CD4-positive, alpha-beta T cell (primary cell): ENCODE measurements around the gene OR8B2. TPM values are rescaled to one million over a fixed set of nuclear protein-coding genes. Genes with fewer than 3 reads are reported as not detected.
A peak's percentile ranks its signal among the peaks of the same experiment; 100 is the strongest.

Experiments used
- ATAC-seq: fragments of 200-7000 bp; cut with Tn5 transposase; one replicate; pipeline ENCODE4 v1.10.0; 2022; ENCODE audit warnings: mild to moderate bottlenecking; ENCODE audit not compliant: poor library complexity
- CTCF ChIA-PET: fragments of 350-600 bp; sonication (Branson Sonifier 250); formaldehyde crosslinking; loops from one replicate; lab custom pipeline; 2021; ENCODE audit warnings: antibody characterized with exemption, inconsistent platforms; lab: Charles Lee
- POLR2A ChIA-PET: fragments of 350-600 bp; sonication (Branson Sonifier 250); formaldehyde crosslinking; loops from one replicate; lab custom pipeline; 2021; ENCODE audit warnings: antibody characterized with exemption, inconsistent platforms; lab: Charles Lee
- DNase-seq, 14 experiments: peaks; one replicate each; pipeline ENCODE4 v3.0.0-alpha.2; 2013 to 2020; ENCODE audit warnings: mixed read lengths in 2 of 14
- H3K27ac ChIP-seq, 2 donors: one replicate each; pipeline versions ENCODE4 v1.5.1 to v1.7.0; 2013; ENCODE audit warnings: low read length in 2 of 2, low read depth in 1 of 2, mild to moderate bottlenecking in 1 of 2
- H3K27me3 ChIP-seq, 2 experiments: 1 replicate in 1 of 2; 2 replicates in 1 of 2; pipeline versions ENCODE4 v1.6.1 to v1.7.0; 2013; ENCODE audit warnings: low read length in 2 of 2, control low read depth in 1 of 2, mild to moderate bottlenecking in 1 of 2, moderate library complexity in 1 of 2; ENCODE audit not compliant: insufficient read depth in 2 of 2, control insufficient read depth in 1 of 2
- H3K36me3 ChIP-seq: one replicate; pipeline ENCODE4 v1.6.1; 2013; ENCODE audit warnings: low read length, control low read depth; ENCODE audit not compliant: insufficient read depth
- H3K4me1 ChIP-seq: one replicate; pipeline ENCODE4 v1.6.1; 2013; ENCODE audit warnings: low read length, control low read depth; ENCODE audit not compliant: insufficient read depth
- H3K4me3 ChIP-seq: one replicate; pipeline ENCODE4 v1.5.1; 2013; ENCODE audit warnings: mild to moderate bottlenecking, low read length, moderate library complexity
- H3K9me3 ChIP-seq, 2 experiments: 1 replicate in 1 of 2; 2 replicates in 1 of 2; pipeline versions ENCODE4 v1.6.1 to v1.7.0; 2013; ENCODE audit warnings: low read length in 2 of 2, mild to moderate bottlenecking in 2 of 2, control low read depth in 1 of 2, moderate library complexity in 1 of 2; ENCODE audit not compliant: control insufficient read depth in 1 of 2, insufficient read depth in 1 of 2
- H3K27ac Mint-ChIP-seq: one replicate; pipeline ENCODE4 v1.8.0; 2020; ENCODE audit warnings: mixed read lengths
- H3K27me3 Mint-ChIP-seq: one replicate; pipeline ENCODE4 v1.8.0; 2021; ENCODE audit warnings: mixed read lengths
- H3K36me3 Mint-ChIP-seq: one replicate; pipeline ENCODE4 v1.8.0; 2021; ENCODE audit warnings: low read depth, mixed read lengths
- H3K4me1 Mint-ChIP-seq: one replicate; pipeline ENCODE4 v1.8.0; 2021; ENCODE audit warnings: low read depth, mixed read lengths
- H3K4me3 Mint-ChIP-seq: one replicate; pipeline ENCODE4 v1.8.0; 2020; ENCODE audit warnings: mild to moderate bottlenecking, mixed read lengths
- H3K9me3 Mint-ChIP-seq: one replicate; pipeline ENCODE4 v1.8.0; 2020; ENCODE audit warnings: mixed read lengths
- intact Hi-C, 2 experiments: fragments of 100-400 bp; cut with DNase I in 1 of 2; cut with micrococcal nuclease in 1 of 2; formaldehyde crosslinking; loops; one replicate each; pipeline versions ENCODE4 v1.15.1 to v1.9.0; 2023 to 2025; cut with DNase I, micrococcal nuclease
- total RNA-seq, 174 experiments: library from RNA in 2 of 174; stranded (reverse) in 2 of 174; gene quantifications; one replicate each; pipeline ENCODE4 v1.2.3 and lab custom pipeline; 2021 to 2026
- TF ChIP-seq, protein P1 (sequence below): fragments of 200-600 bp; IDR thresholded peaks from one replicate; pipeline ENCODE4 v1.8.0; 2022; ENCODE audit warnings: antibody characterized with exemption, mild to moderate bottlenecking

The OR8B2 gene
- total RNA-seq, 2 experiments from 2014 or later = not detected

DNA sequence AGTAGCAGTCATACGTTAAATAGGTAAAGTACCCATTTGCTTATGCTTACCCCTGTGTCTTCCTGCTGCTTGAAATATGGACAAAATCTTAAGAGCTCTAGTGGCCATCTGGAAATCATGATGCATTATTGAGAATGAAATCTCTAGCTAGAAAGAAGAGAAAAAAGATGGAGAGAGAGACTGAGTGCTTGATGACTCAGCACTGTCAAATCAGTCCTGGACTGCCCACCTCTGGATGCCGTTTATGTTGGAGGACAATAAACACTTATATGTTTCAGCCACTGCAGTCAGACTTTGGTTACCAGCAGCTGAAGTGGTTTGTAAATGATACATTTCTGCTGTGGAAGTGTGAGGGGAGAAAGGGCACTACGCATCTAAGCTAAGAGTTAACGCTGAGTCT lies 36.7 kb upstream of the OR8B2 start:
- TF ChIP-seq, protein P1, sequence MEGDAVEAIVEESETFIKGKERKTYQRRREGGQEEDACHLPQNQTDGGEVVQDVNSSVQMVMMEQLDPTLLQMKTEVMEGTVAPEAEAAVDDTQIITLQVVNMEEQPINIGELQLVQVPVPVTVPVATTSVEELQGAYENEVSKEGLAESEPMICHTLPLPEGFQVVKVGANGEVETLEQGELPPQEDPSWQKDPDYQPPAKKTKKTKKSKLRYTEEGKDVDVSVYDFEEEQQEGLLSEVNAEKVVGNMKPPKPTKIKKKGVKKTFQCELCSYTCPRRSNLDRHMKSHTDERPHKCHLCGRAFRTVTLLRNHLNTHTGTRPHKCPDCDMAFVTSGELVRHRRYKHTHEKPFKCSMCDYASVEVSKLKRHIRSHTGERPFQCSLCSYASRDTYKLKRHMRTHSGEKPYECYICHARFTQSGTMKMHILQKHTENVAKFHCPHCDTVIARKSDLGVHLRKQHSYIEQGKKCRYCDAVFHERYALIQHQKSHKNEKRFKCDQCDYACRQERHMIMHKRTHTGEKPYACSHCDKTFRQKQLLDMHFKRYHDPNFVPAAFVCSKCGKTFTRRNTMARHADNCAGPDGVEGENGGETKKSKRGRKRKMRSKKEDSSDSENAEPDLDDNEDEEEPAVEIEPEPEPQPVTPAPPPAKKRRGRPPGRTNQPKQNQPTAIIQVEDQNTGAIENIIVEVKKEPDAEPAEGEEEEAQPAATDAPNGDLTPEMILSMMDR = no peak
- Mint-ChIP-seq H3K4me3 (no peak overlapping the region), H3K36me3 (no peaks in the 10 kb centered on the region), H3K27ac (no peak overlapping the region), H3K4me1 (no peaks in the 10 kb centered on the region), H3K9me3 (no peaks in the 10 kb centered on the region), H3K27me3 (peaks cover 27% of the 10 kb centered on the region)
- Histone ChIP-seq H3K27ac (no peak overlapping the region), H3K36me3 (no peaks in the 10 kb centered on the region), H3K27me3 (peaks cover 0 to 4% of the 10 kb centered on the region in 2 experiments), H3K4me1 (no peaks in the 10 kb centered on the region), H3K9me3 (no peaks in the 10 kb centered on the region), H3K4me3 (no peak overlapping the region)
- POLR2A ChIA-PET = no interaction called here
- DNase-seq (no peak), ATAC-seq (no peak)
- intact Hi-C loops = no loop called here
- CTCF ChIA-PET = no interaction called here

DNA sequence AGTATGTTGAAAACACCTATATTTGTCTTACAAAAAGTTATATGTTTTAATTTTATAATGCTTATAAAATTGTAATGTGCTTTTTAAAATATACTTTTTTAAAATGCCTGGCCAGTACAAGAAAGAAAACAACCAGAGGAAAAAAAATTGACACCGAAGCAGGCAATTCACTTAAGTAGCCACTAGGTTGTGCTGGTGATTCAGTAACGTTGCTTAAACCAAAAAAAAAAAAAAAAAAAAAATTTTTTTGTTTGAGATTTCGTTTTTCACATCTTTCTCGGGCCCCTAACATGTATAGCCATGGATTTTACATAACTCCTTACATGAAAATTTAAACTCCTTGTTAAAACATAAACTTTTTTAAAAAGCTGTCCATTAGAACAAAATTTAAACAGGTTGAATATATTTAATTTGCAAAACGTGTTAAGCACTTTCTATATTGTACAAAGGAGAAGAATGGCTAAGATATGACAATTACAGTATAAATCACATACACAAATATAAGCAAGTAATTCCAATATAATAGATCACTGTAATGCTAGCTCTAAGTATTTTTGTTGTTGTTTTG lies 31.1 kb upstream of the OR8B2 start:
- DNase-seq (peak in 3 of 14 experiments; percentile 13 to 49 (median 23)), ATAC-seq (peak; percentile 32)
- Mint-ChIP-seq H3K27me3 (peaks cover 33% of the 10 kb centered on the region), H3K4me1 (no peaks in the 10 kb centered on the region), H3K27ac (no peak overlapping the region), H3K36me3 (no peaks in the 10 kb centered on the region), H3K4me3 (no peak overlapping the region), H3K9me3 (no peaks in the 10 kb centered on the region)
- no peaks in the 10 kb centered on the region for H3K36me3 ChIP-seq
- H3K4me3 ChIP-seq = no peak overlapping the region
- TF ChIP-seq, protein P1 = peak; percentile 70
- H3K4me1 ChIP-seq = no peaks in the 10 kb centered on the region
- no peaks in the 10 kb centered on the region for H3K9me3 ChIP-seq
- intact Hi-C loops = loop anchor here (2.0 to 10.0 kb wide), 3 partner anchors 171 to 421 kb away; no protein-coding TSS in a partner anchor
- ChIA-PET POLR2A (no interaction called here), CTCF (no interaction called here)
- peaks cover 0 to 17% of the 10 kb centered on the region in 2 experiments for H3K27me3 ChIP-seq
- H3K27ac ChIP-seq = no peak overlapping the region

DNA sequence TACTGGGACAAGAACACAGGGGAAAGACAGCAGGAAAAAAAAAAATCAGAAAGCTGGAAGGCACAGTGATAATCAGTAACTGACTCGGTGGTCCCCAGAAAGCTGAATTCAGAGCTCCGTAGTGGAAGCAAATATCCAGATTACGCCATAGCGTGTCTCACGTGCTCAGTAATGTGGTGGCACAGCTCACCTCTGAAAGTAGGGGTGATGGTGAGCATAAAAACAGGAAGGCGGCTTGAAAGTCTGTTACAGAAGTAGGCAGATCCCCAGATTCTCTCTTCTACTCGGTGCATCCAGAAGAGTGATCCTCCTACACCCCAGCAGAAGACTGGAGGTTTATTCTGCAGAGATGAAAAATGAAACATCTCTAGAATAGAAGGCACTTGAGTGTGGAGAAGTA lies 25.6 kb upstream of the OR8B2 start:
- ChIA-PET POLR2A (no interaction called here), CTCF (no interaction called here)
- Histone ChIP-seq H3K4me3 (no peak overlapping the region), H3K27ac (no peak overlapping the region), H3K9me3 (no peaks in the 10 kb centered on the region), H3K36me3 (no peaks in the 10 kb centered on the region), H3K4me1 (no peaks in the 10 kb centered on the region), H3K27me3 (peaks cover 0 to 14% of the 10 kb centered on the region in 2 experiments)
- Mint-ChIP-seq H3K27me3 (peaks cover 52% of the 10 kb centered on the region), H3K9me3 (no peaks in the 10 kb centered on the region), H3K27ac (no peak overlapping the region), H3K36me3 (no peaks in the 10 kb centered on the region), H3K4me1 (no peaks in the 10 kb centered on the region), H3K4me3 (no peak overlapping the region)
- ATAC-seq (no peak), DNase-seq (no peak)
- TF ChIP-seq, protein P1 = no peak
- intact Hi-C loops = loop anchor here in 1 of 2 experiments (10.0 kb wide), 1 partner anchor 425 kb away; no protein-coding TSS in a partner anchor
